H9 (cell line): Measurements from ENCODE around the gene XRRA1. TPM values are rescaled to one million over a fixed set of nuclear protein-coding genes. Genes with fewer than 3 reads are reported as not detected.

Experiments
- DNase-seq: peaks from one replicate; pipeline ENCODE4 v3.0.0-alpha.2; 2017
- H2AFZ ChIP-seq: one replicate; pipeline ENCODE4 v1.6.1; 2013; ENCODE audit warnings: mild to moderate bottlenecking, low read length, control low read depth, moderate library complexity
- H2AK5ac ChIP-seq: 2 replicates; pipeline ENCODE4 v1.6.1; 2013; ENCODE audit warnings: low read length, control low read depth, mixed read lengths; ENCODE audit not compliant: insufficient read length
- H2BK120ac ChIP-seq: one replicate; pipeline ENCODE4 v1.6.1; 2013; ENCODE audit warnings: low read depth, mild to moderate bottlenecking, low read length, control low read depth, inconsistent platforms; ENCODE audit not compliant: poor library complexity, severe bottlenecking
- H2BK12ac ChIP-seq: 2 replicates; pipeline ENCODE4 v1.6.1; 2013; ENCODE audit warnings: low read length, control low read depth, mixed read lengths, low read depth; ENCODE audit not compliant: insufficient read length
- H2BK15ac ChIP-seq: 2 replicates; pipeline ENCODE4 v1.6.1; 2013; ENCODE audit warnings: low read depth, low read length, control low read depth
- H2BK20ac ChIP-seq: one replicate; pipeline ENCODE4 v1.6.1; 2013; ENCODE audit warnings: low read depth, mild to moderate bottlenecking, low read length, control low read depth, inconsistent platforms; ENCODE audit not compliant: poor library complexity, severe bottlenecking
- H2BK5ac ChIP-seq: 2 replicates; pipeline ENCODE4 v1.6.1; 2013; ENCODE audit warnings: low read length, control low read depth, mixed read lengths; ENCODE audit not compliant: insufficient read length
- H3K14ac ChIP-seq: 2 replicates; pipeline ENCODE4 v1.6.1; 2013; ENCODE audit warnings: low read length, control low read depth; ENCODE audit not compliant: insufficient read depth
- H3K18ac ChIP-seq: 2 replicates; pipeline ENCODE4 v1.6.1; 2013; ENCODE audit warnings: low read depth, mild to moderate bottlenecking, mixed read lengths, low read length, control low read depth; ENCODE audit not compliant: insufficient read length
- H3K23ac ChIP-seq: 2 replicates; pipeline ENCODE4 v1.6.1; 2013; ENCODE audit warnings: low read length, control low read depth, mixed read lengths, low read depth; ENCODE audit not compliant: insufficient read length
- H3K23me2 ChIP-seq: 2 replicates; pipeline ENCODE4 v1.6.1; 2013; ENCODE audit warnings: low read depth, mild to moderate bottlenecking, mixed read lengths, low read length, control low read depth; ENCODE audit not compliant: insufficient read length, poor library complexity, severe bottlenecking
- H3K27ac ChIP-seq: 2 replicates; pipeline ENCODE4 v1.5.1; 2013; ENCODE audit warnings: low read length, control low read depth, mixed read lengths, low read depth; ENCODE audit not compliant: insufficient read length
- H3K27me3 ChIP-seq: 2 replicates; pipeline ENCODE4 v1.6.1; 2013; ENCODE audit warnings: low read length, control low read depth, inconsistent platforms; ENCODE audit not compliant: insufficient read depth
- H3K4ac ChIP-seq: 2 replicates; pipeline ENCODE4 v1.6.1; 2013; ENCODE audit warnings: low read depth, mild to moderate bottlenecking, control low read depth, inconsistent platforms, low read length, moderate library complexity
- H3K4me1 ChIP-seq: 2 replicates; pipeline ENCODE4 v1.6.1; 2013; ENCODE audit warnings: low read length, control low read depth, inconsistent platforms; ENCODE audit not compliant: insufficient read depth
- H3K4me2 ChIP-seq: 2 replicates; pipeline ENCODE4 v1.6.1; 2013; ENCODE audit warnings: low read length, control low read depth, mixed read lengths; ENCODE audit not compliant: insufficient read length, insufficient read depth
- H3K56ac ChIP-seq: 2 replicates; pipeline ENCODE4 v1.6.1; 2013; ENCODE audit warnings: low read depth, mild to moderate bottlenecking, mixed read lengths, low read length, control low read depth; ENCODE audit not compliant: insufficient read length
- H3K79me1 ChIP-seq: 2 replicates; pipeline ENCODE4 v1.6.1; 2013; ENCODE audit warnings: low read depth, mild to moderate bottlenecking, moderate library complexity, low read length, control low read depth, inconsistent platforms; ENCODE audit not compliant: insufficient read depth, poor library complexity, severe bottlenecking
- H3K79me2 ChIP-seq: 2 replicates; pipeline ENCODE4 v1.6.1; 2013; ENCODE audit warnings: low read length, control low read depth, inconsistent platforms; ENCODE audit not compliant: insufficient read depth
- H3K9ac ChIP-seq: 2 replicates; pipeline ENCODE4 v1.6.1; 2013; ENCODE audit warnings: low read length, control low read depth, mixed read lengths; ENCODE audit not compliant: insufficient read length; ENCODE audit errors: extremely low read depth
- H3K9me3 ChIP-seq: one replicate; pipeline ENCODE4 v1.6.1; 2013; ENCODE audit warnings: low read depth, low read length, inconsistent platforms; ENCODE audit not compliant: control insufficient read depth
- H3T11ph ChIP-seq: one replicate; pipeline ENCODE4 v1.6.1; 2013; ENCODE audit warnings: mild to moderate bottlenecking, low read length, control low read depth, inconsistent platforms
- H4K20me1 ChIP-seq: one replicate; pipeline ENCODE4 v1.6.1; 2013; ENCODE audit not compliant: control insufficient read depth, insufficient read length, insufficient read depth
- H4K5ac ChIP-seq: 2 replicates; pipeline ENCODE4 v1.6.1; 2013; ENCODE audit warnings: low read depth, mild to moderate bottlenecking, mixed read lengths, low read length, control low read depth; ENCODE audit not compliant: insufficient read length
- H4K8ac ChIP-seq: replicated peaks from 2 replicates; pipeline ENCODE4 v1.6.1; 2013; ENCODE audit warnings: low read length, control low read depth, mixed read lengths, low read depth; ENCODE audit not compliant: insufficient read length
- H4K91ac ChIP-seq: 2 replicates; pipeline ENCODE4 v1.6.1; 2013; ENCODE audit warnings: low read depth, mild to moderate bottlenecking, moderate library complexity, mixed read lengths, low read length, control low read depth; ENCODE audit not compliant: insufficient read length
- H3K27ac Mint-ChIP-seq, 3 experiments: 2 replicates in 2 of 3; 3 replicates in 1 of 3; pipeline ENCODE4 v1.8.0; 2020 to 2021; ENCODE audit warnings: mixed read lengths in 3 of 3, mild to moderate bottlenecking in 1 of 3, moderate library complexity in 1 of 3
- H3K27me3 Mint-ChIP-seq: 2 replicates; pipeline ENCODE4 v1.8.0; 2021; ENCODE audit warnings: low read depth, mild to moderate bottlenecking, moderate library complexity, mixed read lengths
- H3K36me3 Mint-ChIP-seq, 3 experiments: 2 replicates in 2 of 3; 3 replicates in 1 of 3; pipeline ENCODE4 v1.8.0; 2020 to 2021; ENCODE audit warnings: low read depth in 3 of 3, mixed read lengths in 3 of 3; ENCODE audit not compliant: insufficient read depth in 1 of 3
- H3K4me1 Mint-ChIP-seq, 2 experiments: 2 replicates each; pipeline ENCODE4 v1.8.0; 2020; ENCODE audit warnings: mixed read lengths in 2 of 2
- H3K4me3 Mint-ChIP-seq, 2 experiments: 2 replicates in 1 of 2; 3 replicates in 1 of 2; pipeline ENCODE4 v1.8.0; 2020 to 2021; ENCODE audit warnings: mild to moderate bottlenecking in 2 of 2, mixed read lengths in 2 of 2, moderate library complexity in 1 of 2
- H3K9me3 Mint-ChIP-seq, 2 experiments: 2 replicates in 1 of 2; 3 replicates in 1 of 2; pipeline ENCODE4 v1.8.0; 2020; ENCODE audit warnings: mild to moderate bottlenecking in 2 of 2, mixed read lengths in 2 of 2, moderate library complexity in 1 of 2
- CTCF ChIP-seq: fragments of 200-600 bp; sonication (generic); conservative IDR thresholded peaks from 3 replicates; pipeline ENCODE4 v1.8.0; 2021; ENCODE audit warnings: antibody characterized with exemption, mild to moderate bottlenecking
- WGBS: extraction: QIAGEN DNeasy Blood & Tissue Kit; methylation state at CpG from one replicate; pipeline ENCODE4 v1.1.7; 2013; ENCODE audit warnings: missing lambda C conversion rate, low lambda C conversion rate, mixed read lengths; ENCODE audit not compliant: insufficient read length; ENCODE audit errors: extremely low coverage; 5-methylcytosine and 5-hydroxymethylcytosine counted together
- total RNA-seq: library from RNA; stranded (reverse); gene quantifications from 2 replicates; pipeline ENCODE4 v1.2.1, GENCODE V29; 2021

The XRRA1 gene
- total RNA-seq, 1 experiment from 2014 or later, result 4.5 TPM

- H3K18ac ChIP-seq, result no peak overlapping the region
- no peak overlapping the region for H4K8ac ChIP-seq
- peaks cover 41 to 49% (median 44%) of the 10 kb centered on the region in 3 experiments for H3K36me3 Mint-ChIP-seq
- no peak overlapping the region for H2BK15ac ChIP-seq
- H4K91ac ChIP-seq, result no peak overlapping the region
- no peak overlapping the region for H2BK120ac ChIP-seq
- no peak overlapping the region for H2AK5ac ChIP-seq
- H4K20me1 ChIP-seq, result no peaks in the 10 kb centered on the region
- no peak for TF ChIP-seq CTCF
- no peaks in the 10 kb centered on the region for H3K4me1 Mint-ChIP-seq
- no peaks in the 10 kb centered on the region for H3K27me3 Mint-ChIP-seq
- no peak overlapping the region for H3K23ac ChIP-seq
- no peak overlapping the region for H3K27ac Mint-ChIP-seq
- no peak overlapping the region for H2BK5ac ChIP-seq
- no peaks in the 10 kb centered on the region for H3K9me3 ChIP-seq
- H3K79me2 ChIP-seq, result no peaks in the 10 kb centered on the region
- no peak overlapping the region for H4K5ac ChIP-seq
- WGBS, result no CpG with 5 or more reads among the region's 1 CpG
- no peaks in the 10 kb centered on the region for H3K4me1 ChIP-seq
- H3K27me3 ChIP-seq, result no peaks in the 10 kb centered on the region
- peaks cover 26 to 27% of the 10 kb centered on the region in 2 experiments for H3K9me3 Mint-ChIP-seq
- no peak overlapping the region for H2AFZ ChIP-seq
- no peak overlapping the region for H2BK20ac ChIP-seq
- H3K4me2 ChIP-seq, result no peak overlapping the region
- no peak overlapping the region for H3K4me3 Mint-ChIP-seq
- no peak overlapping the region for H3K14ac ChIP-seq
- peaks cover 3% of the 10 kb centered on the region for H3K79me1 ChIP-seq
- no peak overlapping the region for H3K56ac ChIP-seq
- no peak for DNase-seq
- no peak overlapping the region for H3K9ac ChIP-seq
- no peak overlapping the region for H3K4ac ChIP-seq
- H3T11ph ChIP-seq, result no peak overlapping the region
- H3K23me2 ChIP-seq, result no peaks in the 10 kb centered on the region
- H2BK12ac ChIP-seq, result no peak overlapping the region
- H3K27ac ChIP-seq, result no peak overlapping the region
Measured at GRCh38 chr11:74820763-74821162, 128.1 kb downstream of the XRRA1 start.
